HG03558 (cell line): ENCODE measurements around the gene STRBP.

Experiments used
- ATAC-seq: cut with Tn5 transposase; IDR thresholded peaks from one replicate; pipeline ENCODE4 v1.9.1; 2021; ENCODE audit warnings: moderate number of reproducible peaks; ENCODE audit not compliant: unreplicated experiment; ENCODE audit errors: extremely low read depth

STRBP gene

GRCh38 chr9:123109540-123110279 lies 158.7 kb downstream of the STRBP start:
- ATAC-seq: no peak

GRCh38 chr9:123108976-123109375 lies 159.4 kb downstream of the STRBP start:
- no peak for ATAC-seq

GRCh38 chr9:123107639-123108285 lies 160.6 kb downstream of the STRBP start:
- no peak for ATAC-seq

- ATAC-seq: no peak
Measured at GRCh38 chr9:123105490-123105889, 162.9 kb downstream of the STRBP start.

GRCh38 chr9:123104807-123105206 lies 163.6 kb downstream of the STRBP start:
- ATAC-seq: no peak

- no peak for ATAC-seq
Measured at GRCh38 chr9:123102375-123103113, 165.8 kb downstream of the STRBP start.

GRCh38 chr9:123099548-123099947 lies 168.8 kb downstream of the STRBP start:
- ATAC-seq: no peak

- no peak for ATAC-seq
Measured at GRCh38 chr9:123099042-123099441, 169.3 kb downstream of the STRBP start.

- no peak for ATAC-seq
Measured at GRCh38 chr9:123098096-123098459, 170.3 kb downstream of the STRBP start.

- ATAC-seq: no peak
Measured at GRCh38 chr9:123097430-123098095, 170.8 kb downstream of the STRBP start.

GRCh38 chr9:123096987-123097386 lies 171.4 kb downstream of the STRBP start:
- ATAC-seq: no peak

- ATAC-seq: no peak
Measured at GRCh38 chr9:123093141-123093540, 175.2 kb downstream of the STRBP start.

- no peak for ATAC-seq
Measured at GRCh38 chr9:123091459-123091858, 176.9 kb downstream of the STRBP start.

- ATAC-seq: no peak
Measured at GRCh38 chr9:123090956-123091355, 177.4 kb downstream of the STRBP start.

GRCh38 chr9:123090198-123090896 lies 178.0 kb downstream of the STRBP start:
- no peak for ATAC-seq

GRCh38 chr9:123089790-123090189 lies 178.6 kb downstream of the STRBP start:
- ATAC-seq: no peak

GRCh38 chr9:123089040-123089439 lies 179.3 kb downstream of the STRBP start:
- no peak for ATAC-seq

- ATAC-seq: no peak
Measured at GRCh38 chr9:123087359-123087888, 181.0 kb downstream of the STRBP start.

- ATAC-seq: no peak
Measured at GRCh38 chr9:123085916-123086315, 182.5 kb downstream of the STRBP start.

- ATAC-seq: no peak
Measured at GRCh38 chr9:123084256-123084655, 184.1 kb downstream of the STRBP start.
